ENCODE data around the gene TMEM267.
"Not testable (repeated sequence)": the region's sequence is repeated elsewhere in the genome, so short reads cannot be mapped to it uniquely, and the experiment has no call there.

GRCh38 chr5:43441575-43441974 lies 42.1 kb downstream of the TMEM267 start:
- TF ChIP-seq BHLHE40 (IDR thresholded peaks at IDR 0.05; ENCODE audit: borderline replicate concordance); NFRKB (IDR thresholded peaks at IDR 0.05); CTBP1 (IDR thresholded peaks at IDR 0.05; ENCODE audit: borderline replicate concordance); ELF4 (IDR thresholded peaks at IDR 0.05); SP1 (IDR thresholded peaks at IDR 0.05); SUZ12 (IDR thresholded peaks at IDR 0.05); ZNF384 (IDR thresholded peaks at IDR 0.05); FOXM1 (IDR thresholded peaks at IDR 0.05; ENCODE audit: borderline replicate concordance); TARDBP (IDR thresholded peaks at IDR 0.05); ARNT (IDR thresholded peaks at IDR 0.05); FOXA1 (IDR thresholded peaks at IDR 0.05); FOXK2 (IDR thresholded peaks at IDR 0.05): not testable (repeated sequence)
- TF ChIP-seq, protein P1, sequence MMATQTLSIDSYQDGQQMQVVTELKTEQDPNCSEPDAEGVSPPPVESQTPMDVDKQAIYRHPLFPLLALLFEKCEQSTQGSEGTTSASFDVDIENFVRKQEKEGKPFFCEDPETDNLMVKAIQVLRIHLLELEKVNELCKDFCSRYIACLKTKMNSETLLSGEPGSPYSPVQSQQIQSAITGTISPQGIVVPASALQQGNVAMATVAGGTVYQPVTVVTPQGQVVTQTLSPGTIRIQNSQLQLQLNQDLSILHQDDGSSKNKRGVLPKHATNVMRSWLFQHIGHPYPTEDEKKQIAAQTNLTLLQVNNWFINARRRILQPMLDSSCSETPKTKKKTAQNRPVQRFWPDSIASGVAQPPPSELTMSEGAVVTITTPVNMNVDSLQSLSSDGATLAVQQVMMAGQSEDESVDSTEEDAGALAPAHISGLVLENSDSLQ (IDR thresholded peaks at IDR 0.05) = not testable (repeated sequence)
